Stimulated activated CD4-positive, alpha-beta T cell treated with anti-CD3 and anti-CD28 coated beads, Interleukin-15, amount 100 ng/mL, for 1 hour (primary cell): ENCODE data around the gene MAML3.
"Not testable (repeated sequence)": the region's sequence is repeated elsewhere in the genome, so short reads cannot be mapped to it uniquely, and the experiment has no call there.

ENCODE experiments used
- DNase-seq, 2 donors: peaks; one replicate each; pipeline ENCODE4 v3.0.0-alpha.2; 2020; ENCODE audit warnings: low read depth in 1 of 2, low spot score in 1 of 2

MAML3 gene

DNA sequence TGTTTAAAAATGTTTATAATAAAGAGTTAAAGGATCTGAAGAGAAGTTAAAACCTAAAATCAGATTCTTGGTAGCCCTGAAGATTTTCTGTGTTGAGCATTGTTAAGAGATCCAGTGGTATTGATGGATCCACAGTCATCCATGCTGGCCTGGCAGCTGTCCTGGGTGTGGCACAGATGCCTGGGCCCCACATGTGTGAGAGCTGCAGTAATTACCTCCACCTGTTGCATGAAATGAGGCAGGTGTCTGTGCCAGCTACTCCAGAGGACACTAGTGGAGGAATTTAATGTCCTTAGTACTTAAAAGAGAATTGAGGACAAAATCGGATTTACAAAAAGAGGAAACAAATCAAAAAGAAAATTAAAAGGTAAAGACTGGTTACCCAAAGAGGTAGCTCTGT is 444.3 kb downstream of the MAML3 start:
- DNase-seq, result no peak

DNA sequence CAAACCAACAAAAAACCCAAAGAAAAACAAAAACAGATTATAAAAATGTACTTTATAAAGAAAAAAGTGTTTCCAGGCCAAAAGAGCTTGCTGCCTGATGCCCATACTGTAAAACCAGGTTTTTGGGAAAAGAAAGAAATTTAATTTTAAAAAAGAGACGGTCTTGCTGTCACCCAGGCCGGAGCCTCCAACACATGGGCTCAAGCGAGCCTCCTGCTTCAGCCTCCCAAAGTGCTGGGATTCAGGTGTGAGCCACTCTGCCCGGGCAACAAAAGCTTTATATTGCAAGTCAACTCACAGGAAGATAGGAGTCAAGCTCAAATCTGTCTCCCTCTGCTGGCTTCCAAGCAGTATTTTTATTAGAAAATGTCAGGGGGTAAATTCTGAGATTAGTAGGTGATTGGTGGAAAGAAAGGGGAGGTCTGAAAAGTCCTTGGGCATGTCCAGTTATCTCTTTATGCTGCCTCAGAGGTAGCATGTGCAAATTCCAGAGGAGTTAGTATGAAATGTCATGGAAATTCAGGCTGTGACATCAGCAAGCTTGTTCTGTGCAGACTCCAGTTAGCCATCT is 449.0 kb downstream of the MAML3 start:
- DNase-seq, result no peak

DNA sequence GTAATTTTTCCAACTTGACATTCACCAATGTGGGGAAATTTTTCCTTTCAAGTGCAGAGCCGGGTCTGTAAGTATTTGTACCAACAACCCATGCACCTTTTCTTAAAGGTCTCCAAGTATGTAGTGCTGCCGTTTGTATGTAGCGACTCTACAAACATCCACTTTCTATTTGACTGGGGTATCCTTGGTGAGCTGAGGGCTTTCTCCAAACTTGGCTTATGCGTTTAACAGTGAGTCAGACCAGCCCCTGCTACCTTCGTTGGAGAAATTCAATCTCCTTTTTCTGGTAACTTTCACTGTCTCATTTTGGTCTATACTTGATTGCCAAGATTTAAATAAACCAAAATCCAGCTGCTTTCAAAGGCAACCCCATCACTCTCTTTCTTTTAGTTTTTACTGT is 453.4 kb downstream of the MAML3 start:
- DNase-seq, result no peak

DNA sequence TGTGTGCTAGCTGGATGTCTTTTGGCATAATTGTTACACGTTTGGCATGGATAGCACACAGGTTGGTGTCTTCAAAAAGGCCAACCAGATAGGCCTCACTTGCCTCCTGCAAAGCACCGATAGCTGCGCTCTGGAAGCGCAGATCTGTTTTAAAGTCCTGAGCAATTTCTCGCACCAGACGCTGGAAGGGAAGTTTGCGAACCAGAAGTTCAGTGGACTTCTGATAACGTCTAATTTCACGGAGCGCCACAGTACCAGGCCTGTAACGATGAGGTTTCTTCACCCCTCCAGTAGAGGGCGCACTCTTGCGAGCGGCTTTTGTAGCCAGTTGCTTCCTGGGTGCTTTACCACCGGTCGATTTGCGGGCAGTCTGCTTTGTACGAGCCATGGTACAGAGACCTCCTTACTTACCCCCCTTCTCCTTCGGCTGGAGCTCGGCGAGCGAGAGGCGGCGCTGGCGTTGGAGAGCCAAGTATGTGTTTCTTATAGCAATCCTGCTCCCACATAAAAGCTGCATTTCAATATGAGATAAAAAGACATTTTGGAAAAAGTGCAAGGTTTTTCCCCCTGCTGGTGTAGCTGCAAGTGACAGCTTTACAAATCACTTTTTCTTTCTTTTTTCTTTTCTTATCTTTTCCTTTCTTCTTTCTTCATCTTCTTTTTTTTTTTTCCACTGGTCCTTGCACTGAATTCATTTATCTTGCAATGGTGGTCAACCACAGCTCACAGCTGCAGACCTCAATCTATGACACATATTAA is 455.6 kb downstream of the MAML3 start:
- DNase-seq, result not testable (repeated sequence)

DNA sequence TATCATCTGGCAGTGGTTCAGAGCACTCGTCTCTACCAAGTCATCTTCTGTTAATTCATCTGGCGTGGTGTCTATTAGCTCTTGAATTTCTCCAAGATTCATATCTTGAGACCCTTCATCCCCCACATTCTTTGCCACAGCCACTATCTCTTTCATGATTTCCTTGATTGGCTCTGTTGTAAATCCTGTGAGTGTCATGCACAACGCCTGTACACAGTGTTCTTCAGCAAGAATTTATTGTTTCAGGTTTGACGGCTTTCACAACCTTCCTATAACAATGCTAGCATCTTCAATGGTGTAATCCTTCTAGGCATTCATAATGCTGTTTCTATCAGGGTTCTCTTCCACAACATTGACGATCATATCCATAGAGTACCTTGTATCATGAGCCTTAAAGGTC is 457.5 kb downstream of the MAML3 start:
- no peak for DNase-seq

DNA sequence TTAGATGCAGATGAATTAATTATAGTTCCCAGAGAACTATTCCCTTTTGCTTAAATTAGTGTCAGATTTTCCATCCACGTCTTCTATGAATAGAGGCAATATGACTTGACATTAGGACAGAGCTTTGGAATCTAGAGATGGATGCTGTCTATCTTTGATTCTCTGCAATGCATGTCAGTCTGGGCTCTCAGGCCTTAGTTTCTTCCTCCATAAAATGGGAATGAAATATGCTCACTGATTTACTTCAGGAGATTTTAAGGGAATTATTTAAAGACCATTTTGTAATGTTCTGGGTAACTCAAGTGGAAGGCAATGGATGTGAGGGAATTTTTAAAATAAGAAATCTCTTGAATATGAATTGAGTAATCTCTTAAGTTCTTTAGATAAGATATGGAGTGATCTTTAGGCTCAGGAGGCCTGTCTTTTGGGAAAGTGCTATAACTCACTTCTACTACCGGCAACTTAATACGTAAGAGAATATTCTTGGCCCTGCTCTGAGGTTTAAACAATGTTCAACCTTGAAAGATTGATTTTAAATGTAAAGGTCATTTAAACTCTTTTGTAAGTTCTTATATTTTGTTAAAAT is 459.4 kb downstream of the MAML3 start:
- DNase-seq, result no peak

DNA sequence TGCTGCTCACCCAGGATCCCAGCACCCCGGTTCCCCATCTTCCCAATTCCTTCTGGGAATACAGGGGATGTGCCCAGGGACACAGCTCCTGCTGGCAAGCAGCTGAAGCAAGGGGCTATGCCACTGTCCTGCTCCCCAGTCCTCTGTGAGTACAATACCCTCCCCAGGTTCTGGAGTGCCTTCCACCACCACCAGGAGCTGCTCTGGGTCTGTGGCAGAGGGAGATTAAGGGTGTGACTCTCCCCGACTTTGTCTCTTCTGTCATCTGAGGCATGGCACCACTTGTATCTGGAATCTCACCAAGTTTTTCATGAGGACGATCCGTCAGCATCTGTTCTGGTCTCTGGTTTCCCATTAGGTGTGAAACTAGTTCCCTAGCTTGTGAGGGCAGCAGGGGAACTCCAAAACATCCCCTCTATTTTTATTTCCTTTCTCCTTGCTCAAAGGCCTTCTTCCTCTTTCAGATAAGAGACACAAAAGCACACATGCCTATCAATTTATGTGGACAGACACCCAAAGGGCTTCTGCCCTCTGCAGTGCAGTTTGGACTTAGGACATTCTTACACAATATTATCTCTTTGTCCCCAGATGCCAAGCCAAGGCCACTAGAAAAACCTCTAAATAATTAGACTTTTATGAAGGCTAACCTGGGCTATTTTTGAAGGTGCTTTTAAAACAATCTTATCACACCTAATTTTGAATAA is 461.5 kb downstream of the MAML3 start:
- DNase-seq, result no peak

DNA sequence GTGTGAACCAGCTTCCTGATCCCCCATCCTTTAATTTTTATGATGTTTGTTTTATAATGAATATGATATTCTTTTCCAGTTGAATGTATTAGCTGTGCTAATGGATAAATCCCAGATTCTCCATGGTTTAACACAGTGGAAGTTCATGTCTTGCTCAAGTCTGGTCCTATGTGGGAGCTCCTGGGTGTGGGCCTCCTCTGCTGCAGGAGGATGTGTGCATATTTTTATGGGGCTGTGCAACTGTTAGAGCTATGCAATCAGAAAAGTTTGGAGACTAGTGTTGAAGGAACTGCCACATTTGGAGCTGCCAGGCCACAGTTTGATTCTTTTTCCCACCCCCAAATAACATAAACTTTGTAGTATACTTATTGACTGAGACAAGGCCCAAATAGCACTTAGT is 463.6 kb downstream of the MAML3 start:
- DNase-seq, result no peak

DNA sequence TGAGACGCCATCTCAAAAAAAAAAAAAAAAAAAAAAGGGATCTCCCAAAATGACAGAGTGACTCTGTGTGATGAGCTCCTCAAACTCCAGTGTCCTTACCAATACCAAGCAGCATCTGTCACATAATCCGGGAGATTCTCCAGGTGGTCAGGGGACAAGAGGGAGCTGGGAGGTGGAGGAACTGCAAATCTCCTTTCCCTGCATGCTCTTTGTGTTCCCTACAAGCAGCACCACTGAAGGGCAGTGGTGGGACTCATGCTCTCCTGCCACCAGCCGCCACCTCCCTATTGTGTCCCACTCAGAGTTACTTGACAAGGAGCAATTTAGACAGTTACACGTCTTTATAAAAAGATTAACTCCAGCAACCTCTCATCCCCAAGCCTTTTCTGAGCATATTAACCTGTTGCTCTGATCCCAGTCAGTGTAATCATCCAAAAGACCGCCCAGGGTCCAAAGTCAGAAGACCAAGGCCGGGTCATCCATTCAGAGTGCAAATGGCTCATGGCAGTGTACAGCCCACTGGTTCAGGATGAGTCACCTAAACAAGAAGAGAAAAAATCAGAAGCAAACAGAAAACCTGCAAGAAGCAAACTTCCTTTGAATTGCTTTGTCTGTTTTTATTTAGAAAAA is 464.8 kb downstream of the MAML3 start:
- DNase-seq, result no peak

DNA sequence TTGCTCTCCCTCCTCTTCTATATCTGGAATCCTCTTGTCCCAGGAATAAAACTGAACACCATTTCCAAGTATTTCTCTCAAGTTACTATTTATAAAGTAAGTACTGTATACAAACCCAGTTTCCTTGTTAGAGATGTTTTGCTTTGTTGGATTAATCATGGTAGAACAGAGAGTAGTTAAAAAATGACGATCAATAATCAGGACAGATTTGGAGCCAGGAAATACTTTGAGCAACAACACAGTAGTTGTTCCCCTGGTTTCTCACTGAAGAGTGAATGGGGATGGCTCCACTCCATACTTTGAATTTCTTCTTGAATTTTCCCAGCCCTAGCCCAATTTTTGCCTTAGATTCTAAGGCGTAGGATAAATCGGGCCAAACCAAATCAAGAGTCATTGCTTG is 467.0 kb downstream of the MAML3 start:
- no peak for DNase-seq

DNA sequence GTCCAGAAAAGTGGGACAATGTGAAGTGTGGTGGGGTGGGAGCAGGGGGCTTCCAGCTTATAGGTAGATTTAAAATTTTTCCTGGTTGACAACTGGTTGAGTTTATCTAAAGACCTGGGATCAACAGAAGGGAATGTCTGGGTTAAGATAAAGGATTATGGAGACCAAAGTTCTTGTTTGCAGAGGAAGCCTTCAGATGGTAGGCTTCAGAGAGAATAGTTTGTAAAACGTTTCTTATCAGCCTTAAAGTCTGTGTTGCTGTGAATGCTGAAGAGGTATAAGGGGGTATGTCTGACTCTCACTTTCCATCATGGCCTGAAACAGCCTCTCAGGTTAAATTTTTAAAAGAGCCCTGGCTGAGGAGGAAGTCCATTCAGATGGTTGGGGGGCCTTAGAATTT is 467.9 kb downstream of the MAML3 start:
- no peak for DNase-seq

DNA sequence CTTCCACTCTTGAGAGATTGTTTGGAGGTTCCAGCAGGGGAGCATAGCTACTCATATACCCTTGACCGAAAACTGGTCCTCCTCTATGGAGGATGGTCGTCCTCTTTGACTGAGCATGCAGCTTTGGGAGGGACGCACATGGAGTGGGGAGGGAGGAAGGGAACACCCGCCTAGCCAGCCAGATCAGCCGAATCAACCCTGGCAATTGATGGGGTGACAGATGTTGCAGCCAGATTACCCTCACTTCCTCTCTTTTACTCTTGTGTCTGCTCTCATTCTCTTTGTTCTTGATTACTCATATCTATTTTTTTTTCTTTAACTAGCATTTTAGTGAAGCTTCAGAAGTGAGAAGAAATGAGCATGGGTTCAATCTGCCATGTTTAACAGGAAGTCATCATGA is 468.8 kb downstream of the MAML3 start:
- no peak for DNase-seq

DNA sequence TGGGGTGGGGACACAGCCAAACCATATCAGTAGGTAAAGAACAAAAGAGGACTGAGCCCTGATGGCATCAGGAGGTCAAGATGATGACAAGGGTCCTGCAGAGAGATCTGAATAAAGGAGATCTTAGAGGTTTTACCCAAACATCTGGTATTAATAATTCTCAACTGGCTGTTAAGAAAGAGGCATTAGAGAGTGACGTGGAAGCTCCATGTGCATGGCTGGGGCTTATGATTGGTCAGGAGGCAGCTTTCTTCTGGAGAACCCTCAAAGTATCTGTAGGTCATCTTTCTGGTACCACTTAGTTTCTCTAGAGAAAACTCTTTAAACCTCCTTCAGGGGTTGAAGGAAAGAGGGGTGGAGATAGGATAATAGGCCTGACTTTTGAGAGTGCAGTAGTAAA is 469.6 kb downstream of the MAML3 start:
- DNase-seq, result no peak

DNA sequence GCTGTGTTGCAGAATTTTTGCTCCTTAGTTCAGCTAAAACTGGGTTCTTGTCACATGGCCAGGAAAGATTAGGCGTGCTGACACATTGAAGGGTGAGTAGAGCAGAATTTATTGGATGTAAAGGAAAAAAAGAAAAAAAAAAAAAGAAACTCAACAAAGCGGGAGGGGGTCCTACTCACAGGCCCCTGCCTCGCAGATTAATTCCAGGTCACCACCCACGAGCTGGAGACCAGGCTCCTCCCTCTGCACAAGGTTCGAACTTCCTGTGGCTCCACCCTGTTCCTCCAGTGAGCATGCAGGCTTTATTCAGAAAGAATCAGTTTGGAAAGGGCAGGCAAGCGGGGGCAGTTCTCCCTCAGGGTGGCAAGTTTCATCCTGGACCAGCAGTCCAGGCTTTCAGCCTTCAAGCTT is 471.2 kb downstream of the MAML3 start:
- DNase-seq, result no peak

DNA sequence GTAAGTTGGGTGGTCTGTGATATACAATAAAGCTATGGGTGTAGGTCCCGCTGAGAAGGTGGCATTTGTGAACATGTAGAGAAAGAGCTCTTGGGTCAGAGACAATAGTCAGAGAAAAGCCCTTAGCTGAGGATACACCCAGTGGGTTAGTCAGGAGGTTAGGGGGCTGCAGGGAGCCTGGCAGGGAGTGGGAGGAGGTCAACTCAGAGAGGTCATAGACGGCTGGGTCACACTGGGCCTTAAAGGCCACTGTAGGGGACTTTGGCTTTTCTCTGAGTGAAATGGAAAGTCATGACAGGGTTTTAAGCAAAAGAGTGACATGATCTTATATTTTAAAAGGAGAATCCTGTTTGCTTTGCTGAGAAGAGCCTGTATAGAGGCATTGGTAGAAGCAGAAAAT is 471.7 kb downstream of the MAML3 start:
- DNase-seq, result no peak

DNA sequence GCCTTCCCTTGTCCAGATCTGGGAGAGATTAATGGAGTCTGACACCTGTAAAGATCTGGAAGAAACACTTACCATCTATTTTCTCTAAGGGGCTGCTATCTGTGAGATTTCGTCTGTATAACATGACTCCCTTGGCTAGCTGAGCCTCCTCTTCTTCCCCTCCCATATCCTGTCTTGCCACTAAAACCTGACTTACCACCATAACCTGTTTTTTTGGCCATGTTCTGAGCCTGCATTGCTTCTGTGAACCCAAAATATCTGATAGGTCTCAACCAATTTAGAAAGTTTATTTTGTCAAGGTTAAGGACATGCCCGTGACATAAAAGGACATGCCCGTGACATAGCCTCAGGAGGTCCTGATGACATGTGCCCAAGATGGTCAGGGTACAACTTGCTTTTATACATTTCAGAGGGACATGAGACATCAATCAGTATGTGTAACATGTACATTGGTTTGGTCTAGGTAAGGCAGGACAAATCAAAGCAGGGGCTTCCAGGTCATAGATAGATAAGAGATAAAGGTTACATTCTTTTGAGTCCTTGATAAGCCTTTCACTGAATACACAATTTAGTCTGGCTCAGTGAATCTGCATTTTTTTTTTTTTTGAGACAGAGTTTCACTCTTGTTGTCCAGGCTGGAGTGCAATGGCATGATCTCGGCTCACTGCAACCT is 476.9 kb downstream of the MAML3 start:
- DNase-seq, result no peak

DNA sequence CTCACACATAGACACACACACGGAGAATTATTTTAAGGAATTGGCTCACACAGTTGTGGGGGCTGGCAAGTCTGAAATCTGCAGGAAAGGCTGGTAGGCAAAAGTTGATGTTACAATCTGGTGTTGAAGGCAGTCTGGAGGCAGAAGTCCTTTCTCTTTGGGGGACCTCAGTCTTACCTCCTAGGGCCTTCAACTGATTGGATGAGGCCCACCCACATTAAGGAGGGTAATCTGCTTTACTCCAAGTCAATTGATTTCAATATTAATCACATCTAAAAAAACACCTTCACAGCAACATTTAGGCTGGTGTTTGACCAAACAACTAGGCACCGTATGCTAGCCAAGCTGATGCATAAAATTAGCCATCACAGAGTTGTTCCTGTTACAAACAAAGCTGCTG is 477.6 kb downstream of the MAML3 start:
- DNase-seq, result no peak

DNA sequence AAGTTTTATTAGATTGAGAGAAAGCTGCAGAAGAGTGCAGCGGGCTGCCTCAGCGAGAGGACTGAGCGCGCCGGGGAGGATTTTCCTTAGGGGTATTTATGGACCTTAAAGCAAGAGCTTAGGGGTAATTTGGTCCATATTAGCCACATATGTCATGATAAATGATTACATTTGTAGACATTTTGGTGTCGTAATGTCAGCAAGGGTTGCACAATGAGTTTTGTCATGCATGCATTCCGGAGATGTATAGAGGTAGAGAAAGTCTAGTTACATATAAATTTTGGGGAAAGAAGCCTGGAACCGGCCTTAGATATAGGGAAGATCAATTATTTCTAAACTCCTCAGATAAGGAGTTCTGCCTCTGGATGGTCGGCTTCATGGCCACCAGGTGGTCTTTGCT is 478.3 kb downstream of the MAML3 start:
- no peak for DNase-seq

DNA sequence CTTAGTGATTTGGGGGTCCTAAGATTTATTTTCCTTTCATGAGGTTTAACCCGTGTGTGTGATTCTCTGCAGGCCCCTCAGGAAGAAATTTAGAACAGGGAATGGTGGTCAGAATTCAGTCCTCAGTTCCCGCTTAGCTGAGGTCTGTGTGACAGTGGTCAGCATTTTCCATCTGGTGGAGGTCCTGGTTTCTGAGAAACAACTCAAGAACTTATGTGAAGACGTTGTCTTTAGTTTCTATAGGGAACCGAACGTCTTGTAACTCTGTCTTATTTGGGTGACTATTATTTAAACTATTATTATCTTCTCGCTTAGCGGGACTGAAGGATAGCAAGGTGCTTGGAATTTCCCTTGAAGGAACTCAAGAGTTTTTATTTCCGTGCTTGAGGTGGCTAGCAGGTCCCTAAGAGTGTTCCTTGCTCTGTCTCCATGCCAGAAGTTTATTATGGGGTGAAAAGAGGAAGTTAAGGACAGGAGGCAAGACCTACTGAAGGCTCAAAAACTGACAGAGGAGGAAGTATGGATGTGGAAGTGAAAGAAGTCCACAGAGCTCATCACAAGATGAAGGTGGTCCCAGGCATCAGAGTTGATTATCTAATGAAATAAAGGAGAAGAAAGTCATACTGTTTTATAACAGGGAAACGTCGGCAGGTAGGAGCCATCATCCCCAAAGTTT is 479.0 kb downstream of the MAML3 start:
- DNase-seq, result no peak

DNA sequence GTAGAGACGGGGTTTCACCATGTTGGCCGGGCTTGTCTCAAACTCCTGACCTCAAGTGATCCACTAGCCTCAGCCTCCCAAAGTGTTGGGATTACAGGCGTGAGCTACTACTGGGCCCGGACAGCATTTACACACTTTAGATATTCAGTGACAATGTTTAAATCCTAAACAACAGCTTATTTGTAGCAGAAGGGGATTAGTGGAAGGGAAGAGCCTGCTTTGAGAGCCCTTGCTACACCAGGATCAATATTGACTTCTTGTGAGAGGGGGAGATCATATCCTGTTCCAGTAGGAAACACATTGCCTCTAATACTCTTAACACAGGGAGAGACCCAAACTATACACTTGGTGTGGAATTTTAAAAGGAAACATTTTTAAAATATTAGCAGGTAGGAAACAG is 481.3 kb downstream of the MAML3 start:
- DNase-seq, result no peak

DNA sequence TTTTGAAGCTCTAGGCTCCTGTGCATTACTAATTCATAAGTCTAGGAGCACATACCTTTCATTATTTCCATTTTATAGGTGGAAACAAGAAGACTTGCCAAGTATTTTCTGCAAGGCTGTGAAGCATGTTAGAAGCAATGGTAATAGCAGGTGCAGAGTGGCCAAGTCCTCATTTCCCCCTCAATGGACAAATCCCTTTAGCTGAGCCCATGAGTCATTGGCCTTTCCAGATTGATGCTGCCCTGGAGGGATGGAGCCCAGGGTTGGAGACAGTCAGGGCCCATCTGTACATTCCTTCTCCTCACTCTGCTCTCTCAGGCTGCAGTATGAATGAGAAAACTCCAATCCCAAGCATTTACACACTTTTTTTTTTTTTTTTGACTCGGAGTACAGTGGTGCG is 481.8 kb downstream of the MAML3 start:
- DNase-seq, result no peak
